T-helper 2 cell treated with Interferon-gamma antibody and Interleukin-4, amounts not matched to agents 100 ng/mL and 5 ng/mL, for 36 hours (primary cell): ENCODE data around the gene RALB. TPM values are rescaled to one million over a fixed set of nuclear protein-coding genes. Genes with fewer than 3 reads are reported as not detected.

Experiments used
- intact Hi-C: fragments of 100-400 bp; cut with micrococcal nuclease; formaldehyde crosslinking; loops from one replicate; pipeline ENCODE4 v1.15.1; 2023
- total RNA-seq: library from RNA; stranded (reverse); gene quantifications from 2 replicates; pipeline ENCODE4 v1.2.3, GENCODE V29; 2022

The RALB gene
- total RNA-seq: 64.4 and 70.7 TPM in 2 replicates

- intact Hi-C loops: loop anchor here (1.0 to 2.0 kb wide), 9 partner anchors 9 to 573 kb away; partner anchors contain the start of genes PTPN4, TMEM177 and TMEM185B
Measured at GRCh38 chr2:120252225-120253020, at the start of gene RALB. TSS of gene RALB (plus strand) at chr2:120252852. CDS start at chr2:120278665, 25,813 bp downstream.

- intact Hi-C loops: no loop called here
Measured at GRCh38 chr2:120203251-120204021, 49.2 kb upstream of the RALB start.

- intact Hi-C loops: no loop called here
Measured at GRCh38 chr2:120204022-120204405, 48.6 kb upstream of the RALB start.

GRCh38 chr2:120204417-120204816, 48.2 kb upstream of the RALB start:
- intact Hi-C loops: no loop called here

GRCh38 chr2:120204945-120205670, 47.5 kb upstream of the RALB start:
- intact Hi-C loops: no loop called here

- intact Hi-C loops: loop anchor here (1.0 kb wide), 1 partner anchor 107 kb away; no protein-coding TSS in a partner anchor
Measured at GRCh38 chr2:120206022-120206581, 46.5 kb upstream of the RALB start.

- intact Hi-C loops: no loop called here
Measured at GRCh38 chr2:120208381-120209353, 44.0 kb upstream of the RALB start.

GRCh38 chr2:120209427-120210269, 43.0 kb upstream of the RALB start:
- intact Hi-C loops: no loop called here

GRCh38 chr2:120210270-120210693, 42.4 kb upstream of the RALB start:
- intact Hi-C loops: no loop called here

GRCh38 chr2:120218181-120218580, 34.5 kb upstream of the RALB start:
- intact Hi-C loops: no loop called here

- intact Hi-C loops: no loop called here
Measured at GRCh38 chr2:120219291-120219690, 33.4 kb upstream of the RALB start.

- intact Hi-C loops: loop anchor here (5.0 kb wide), 1 partner anchor 207 kb away; the partner anchor contains the start of gene EPB41L5
Measured at GRCh38 chr2:120219766-120220165, 32.9 kb upstream of the RALB start.

GRCh38 chr2:120220756-120221155, 31.9 kb upstream of the RALB start:
- intact Hi-C loops: loop anchor here (5.0 kb wide), 1 partner anchor 208 kb away; the partner anchor contains the start of gene EPB41L5

GRCh38 chr2:120221616-120222015, 31.0 kb upstream of the RALB start:
- intact Hi-C loops: loop anchor here (2.0 to 5.0 kb wide), 3 partner anchors 209 to 543 kb away; partner anchors contain the start of genes EPB41L5, PTPN4 and TMEM177

- intact Hi-C loops: loop anchor here (1.0 to 5.0 kb wide), 7 partner anchors 10 to 856 kb away; partner anchors contain the start of genes C2orf76, DBI, EPB41L5 and PTPN4
Measured at GRCh38 chr2:120222186-120223033, 30.2 kb upstream of the RALB start.

GRCh38 chr2:120223034-120223912, 29.4 kb upstream of the RALB start, which contains the start of gene TMEM185B:
TSS of gene TMEM185B (minus strand) at chr2:120223400. CDS start at chr2:120222976, 424 bp downstream.
- intact Hi-C loops: loop anchor here (1.0 to 5.0 kb wide), 7 partner anchors 9 to 857 kb away; partner anchors contain the start of genes C2orf76, DBI, EPB41L5 and PTPN4
